ENCODE measurements around the gene TSPAN9. TPM values are rescaled to one million over a fixed set of nuclear protein-coding genes. Genes with fewer than 3 reads are reported as not detected.

The TSPAN9 gene
- total and polyA plus RNA-seq, 2 experiments from 2014 or later = 6.0 to 31.5 TPM

DNA sequence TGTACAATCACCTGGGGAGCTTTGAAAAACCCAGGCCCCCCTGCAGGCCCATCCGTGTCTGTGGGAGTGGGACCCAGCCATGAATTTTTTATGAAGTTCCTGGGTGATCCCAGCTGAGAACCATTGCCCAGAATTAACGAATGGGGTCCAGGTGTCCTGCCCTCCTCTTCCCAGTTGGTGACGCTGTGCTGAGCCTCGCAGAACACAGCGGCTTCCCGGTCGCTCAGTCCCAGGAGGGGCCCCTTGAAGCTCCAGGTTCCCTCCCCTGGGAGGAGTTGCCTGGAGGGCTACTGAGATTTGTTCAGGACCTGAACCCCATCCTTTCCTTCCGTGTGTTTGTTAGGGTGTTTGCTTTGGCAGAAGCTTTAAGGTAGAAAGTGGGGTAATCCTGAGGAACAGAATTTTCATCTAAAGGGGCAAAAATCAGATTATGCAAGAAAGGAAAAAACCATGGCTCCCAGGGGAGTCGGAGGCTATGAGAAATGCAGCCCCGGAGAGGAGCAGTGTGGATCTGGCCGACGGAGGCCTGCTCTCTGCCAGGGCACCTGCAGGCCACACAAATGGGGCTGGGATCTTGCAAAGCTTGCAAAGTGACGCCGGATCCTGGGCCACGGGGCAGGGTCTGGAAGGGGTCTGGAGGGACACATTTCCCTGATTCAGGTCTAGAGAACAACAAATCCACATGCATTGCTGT, 249.1 kb downstream of the TSPAN9 start:
- Histone ChIP-seq H3K79me2 (replicated peaks; ENCODE audit: insufficient read depth) (no peaks in the 10 kb centered on the region), H3K36me3 (ENCODE audit: insufficient read depth) (no peaks in the 10 kb centered on the region), H3K9me2 (ENCODE audit: insufficient read depth) (no peaks in the 10 kb centered on the region), H3F3A (replicated peaks; ENCODE audit: low read depth) (no peaks in the 10 kb centered on the region), H4K20me1 (replicated peaks; ENCODE audit: insufficient read depth) (no peaks in the 10 kb centered on the region), H3K4me3 (no peak overlapping the region), H2AFZ (peak overlapping the region; percentile 74; the same call in 1 of the 2 replicates), H3K4me1 (ENCODE audit: insufficient read depth) (0 out of 2 replicates have a peak, but pooled peaks cover 7% of the 10 kb centered on the region), H3K27ac (ENCODE audit: low read depth) (no peak overlapping the region), H3K4me2 (no peak overlapping the region), H3K27me3 (ENCODE audit: insufficient read depth) (no peaks in the 10 kb centered on the region)
- no peak overlapping the region for H3K4me3 Mint-ChIP-seq
- TF ChIP-seq JUNB (IDR thresholded peaks at IDR 0.05; ENCODE audit: unreplicated experiment) = no peak
- TF ChIP-seq, protein P1, sequence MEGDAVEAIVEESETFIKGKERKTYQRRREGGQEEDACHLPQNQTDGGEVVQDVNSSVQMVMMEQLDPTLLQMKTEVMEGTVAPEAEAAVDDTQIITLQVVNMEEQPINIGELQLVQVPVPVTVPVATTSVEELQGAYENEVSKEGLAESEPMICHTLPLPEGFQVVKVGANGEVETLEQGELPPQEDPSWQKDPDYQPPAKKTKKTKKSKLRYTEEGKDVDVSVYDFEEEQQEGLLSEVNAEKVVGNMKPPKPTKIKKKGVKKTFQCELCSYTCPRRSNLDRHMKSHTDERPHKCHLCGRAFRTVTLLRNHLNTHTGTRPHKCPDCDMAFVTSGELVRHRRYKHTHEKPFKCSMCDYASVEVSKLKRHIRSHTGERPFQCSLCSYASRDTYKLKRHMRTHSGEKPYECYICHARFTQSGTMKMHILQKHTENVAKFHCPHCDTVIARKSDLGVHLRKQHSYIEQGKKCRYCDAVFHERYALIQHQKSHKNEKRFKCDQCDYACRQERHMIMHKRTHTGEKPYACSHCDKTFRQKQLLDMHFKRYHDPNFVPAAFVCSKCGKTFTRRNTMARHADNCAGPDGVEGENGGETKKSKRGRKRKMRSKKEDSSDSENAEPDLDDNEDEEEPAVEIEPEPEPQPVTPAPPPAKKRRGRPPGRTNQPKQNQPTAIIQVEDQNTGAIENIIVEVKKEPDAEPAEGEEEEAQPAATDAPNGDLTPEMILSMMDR (conservative IDR thresholded peaks at IDR 0.05; ENCODE audit: low read depth in 2 of 2) = peak; percentile 57 to 72
- TF ChIP-seq, protein P2, sequence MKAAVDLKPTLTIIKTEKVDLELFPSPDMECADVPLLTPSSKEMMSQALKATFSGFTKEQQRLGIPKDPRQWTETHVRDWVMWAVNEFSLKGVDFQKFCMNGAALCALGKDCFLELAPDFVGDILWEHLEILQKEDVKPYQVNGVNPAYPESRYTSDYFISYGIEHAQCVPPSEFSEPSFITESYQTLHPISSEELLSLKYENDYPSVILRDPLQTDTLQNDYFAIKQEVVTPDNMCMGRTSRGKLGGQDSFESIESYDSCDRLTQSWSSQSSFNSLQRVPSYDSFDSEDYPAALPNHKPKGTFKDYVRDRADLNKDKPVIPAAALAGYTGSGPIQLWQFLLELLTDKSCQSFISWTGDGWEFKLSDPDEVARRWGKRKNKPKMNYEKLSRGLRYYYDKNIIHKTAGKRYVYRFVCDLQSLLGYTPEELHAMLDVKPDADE (IDR thresholded peaks at IDR 0.05) = no peak
- no peak for TF ChIP-seq ZNF114 (CRISPR knock-in tag; IDR thresholded peaks at IDR 0.05)
- no peak for TF ChIP-seq NANOG (IDR thresholded peaks at IDR 0.05; ENCODE audit: borderline replicate concordance)
- TF ChIP-seq POLR2AphosphoS5 (IDR thresholded peaks at IDR 0.05; ENCODE audit: low read depth) = no peak
- no peak for TF ChIP-seq EZH2 (IDR thresholded peaks at IDR 0.05; ENCODE audit: low read depth, unreplicated experiment)
- ATAC-seq (peak; percentile 94), DNase-seq (ENCODE audit: low spot score) (peak; percentile 69)
- H3K9me3 Mint-ChIP-seq = no peaks in the 10 kb centered on the region
- H3K27ac Mint-ChIP-seq = no peak overlapping the region
- H3K27me3 Mint-ChIP-seq (ENCODE audit: insufficient read depth, low read depth, poor library complexity) = peaks cover 7% of the 10 kb centered on the region
- no peaks in the 10 kb centered on the region for H3K36me3 Mint-ChIP-seq (ENCODE audit: low read depth)
- H3K4me1 Mint-ChIP-seq = peaks cover 14% of the 10 kb centered on the region

DNA sequence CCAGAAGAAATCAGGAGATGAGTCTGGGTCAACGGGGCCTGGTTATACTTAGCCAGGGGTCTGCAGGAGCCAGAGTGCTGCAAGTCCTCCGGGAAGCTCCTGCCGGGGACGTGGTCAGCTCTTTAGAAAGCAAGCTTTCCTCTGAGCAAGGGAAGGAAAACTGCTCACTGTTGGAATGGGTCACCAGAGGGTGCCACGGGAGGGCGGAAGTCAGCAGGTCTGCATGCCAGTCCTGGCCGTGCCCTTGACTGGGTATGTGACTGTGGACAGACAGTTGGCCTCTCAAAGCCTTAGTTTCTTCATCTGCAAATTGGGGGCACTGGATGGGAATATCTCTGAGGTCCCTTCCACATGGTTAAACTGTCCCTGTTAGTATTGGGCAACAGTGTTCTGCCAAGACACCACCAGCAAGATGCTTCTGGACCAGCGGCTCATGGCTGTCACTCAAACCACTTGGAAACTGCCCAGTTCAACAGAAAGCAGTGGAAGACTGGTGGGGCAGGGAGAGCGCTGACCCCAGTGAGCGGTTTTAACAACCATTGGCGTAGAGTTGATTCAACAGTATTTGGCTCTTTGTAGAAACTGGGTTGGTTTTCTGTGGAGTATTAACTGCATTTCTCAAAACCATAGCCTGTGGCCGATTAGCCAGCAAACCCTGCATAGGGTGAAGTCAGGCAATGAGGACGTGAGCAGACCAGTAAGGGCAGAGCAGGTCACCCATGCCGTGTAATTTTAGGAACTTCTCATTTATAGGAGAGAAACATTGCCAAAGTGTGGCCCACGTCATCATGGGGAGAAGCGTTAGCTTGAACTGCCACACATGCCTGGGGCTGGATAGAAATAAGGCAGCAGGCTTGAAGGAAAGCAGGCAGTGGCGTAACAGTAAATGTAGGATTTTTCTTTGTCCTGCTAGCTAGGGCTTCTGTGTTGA, 249.9 kb downstream of the TSPAN9 start:
- Mint-ChIP-seq H3K27ac (no peak overlapping the region), H3K27me3 (ENCODE audit: insufficient read depth, low read depth, poor library complexity) (peaks cover 5% of the 10 kb centered on the region)

More for the DNA sequence above, 249.9 kb downstream of the TSPAN9 start:
- Histone ChIP-seq H2AFZ (no peak overlapping the region), H3K9me2 (ENCODE audit: insufficient read depth) (no peaks in the 10 kb centered on the region), H3K27me3 (ENCODE audit: insufficient read depth) (no peaks in the 10 kb centered on the region), H4K20me1 (replicated peaks; ENCODE audit: insufficient read depth) (no peaks in the 10 kb centered on the region), H3K36me3 (ENCODE audit: insufficient read depth) (no peaks in the 10 kb centered on the region), H3F3A (replicated peaks; ENCODE audit: low read depth) (no peaks in the 10 kb centered on the region), H3K4me1 (ENCODE audit: insufficient read depth) (0 out of 2 replicates have a peak, but pooled peaks cover 7% of the 10 kb centered on the region), H3K27ac (ENCODE audit: low read depth) (no peak overlapping the region), H3K79me2 (replicated peaks; ENCODE audit: insufficient read depth) (no peaks in the 10 kb centered on the region), H3K4me2 (no peak overlapping the region), H3K4me3 (no peak overlapping the region)
- DNase-seq (ENCODE audit: low spot score) (no peak), ATAC-seq (no peak)
- H3K36me3 Mint-ChIP-seq (ENCODE audit: low read depth) = no peaks in the 10 kb centered on the region
- H3K9me3 Mint-ChIP-seq = no peaks in the 10 kb centered on the region
- TF ChIP-seq ZNF331 (CRISPR knock-in tag; IDR thresholded peaks at IDR 0.05; ENCODE audit: low read depth) = no peak
- TF ChIP-seq, protein P1 (conservative IDR thresholded peaks at IDR 0.05; ENCODE audit: low read depth in 2 of 2) = no peak
- H3K4me3 Mint-ChIP-seq = no peak overlapping the region
- peaks cover 14% of the 10 kb centered on the region for H3K4me1 Mint-ChIP-seq
